Keratinocyte (primary cell): Measurements from ENCODE around the gene TCERG1.

Experiments
- EZH2 ChIP-seq: IDR thresholded peaks from one replicate; pipeline ENCODE4 v1.6.1; 2012; ENCODE audit warnings: inconsistent platforms, mild to moderate bottlenecking, low read length, moderate library complexity
- TF ChIP-seq, protein P1 (sequence below), 3 experiments: IDR thresholded peaks in 1 of 3; conservative IDR thresholded peaks in 1 of 3; optimal IDR thresholded peaks in 1 of 3; 2 replicates in 2 of 3; 3 replicates in 1 of 3; pipeline versions ENCODE3 to v1.5.1; 2011; ENCODE audit warnings: low read length in 3 of 3, mild to moderate bottlenecking in 3 of 3, moderate library complexity in 2 of 3, control low read depth in 1 of 3, inconsistent platforms in 1 of 3; ENCODE audit not compliant: insufficient read depth in 2 of 3; ENCODE audit errors: extremely low read depth in 1 of 3

DNA sequence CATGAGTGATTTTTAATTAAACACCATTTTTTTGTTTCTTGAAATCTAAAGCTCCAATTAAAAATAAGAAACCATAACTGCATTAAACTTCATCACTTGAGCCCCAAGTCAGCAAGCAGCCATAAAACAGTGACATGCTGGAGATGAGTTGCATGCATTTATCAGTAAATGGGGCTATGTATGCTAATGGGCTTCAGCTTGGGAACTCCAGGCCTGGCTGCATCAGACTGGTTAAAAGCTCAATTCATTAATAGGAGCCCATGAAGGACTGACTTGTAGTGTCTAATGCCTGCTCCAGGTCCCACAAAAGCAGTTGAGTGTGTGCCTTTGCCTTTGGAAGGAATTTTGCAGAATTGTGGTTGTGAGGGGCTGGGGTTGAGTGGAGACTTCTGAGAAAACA, 102.5 kb downstream of the TCERG1 start:
- TF ChIP-seq, protein P1, sequence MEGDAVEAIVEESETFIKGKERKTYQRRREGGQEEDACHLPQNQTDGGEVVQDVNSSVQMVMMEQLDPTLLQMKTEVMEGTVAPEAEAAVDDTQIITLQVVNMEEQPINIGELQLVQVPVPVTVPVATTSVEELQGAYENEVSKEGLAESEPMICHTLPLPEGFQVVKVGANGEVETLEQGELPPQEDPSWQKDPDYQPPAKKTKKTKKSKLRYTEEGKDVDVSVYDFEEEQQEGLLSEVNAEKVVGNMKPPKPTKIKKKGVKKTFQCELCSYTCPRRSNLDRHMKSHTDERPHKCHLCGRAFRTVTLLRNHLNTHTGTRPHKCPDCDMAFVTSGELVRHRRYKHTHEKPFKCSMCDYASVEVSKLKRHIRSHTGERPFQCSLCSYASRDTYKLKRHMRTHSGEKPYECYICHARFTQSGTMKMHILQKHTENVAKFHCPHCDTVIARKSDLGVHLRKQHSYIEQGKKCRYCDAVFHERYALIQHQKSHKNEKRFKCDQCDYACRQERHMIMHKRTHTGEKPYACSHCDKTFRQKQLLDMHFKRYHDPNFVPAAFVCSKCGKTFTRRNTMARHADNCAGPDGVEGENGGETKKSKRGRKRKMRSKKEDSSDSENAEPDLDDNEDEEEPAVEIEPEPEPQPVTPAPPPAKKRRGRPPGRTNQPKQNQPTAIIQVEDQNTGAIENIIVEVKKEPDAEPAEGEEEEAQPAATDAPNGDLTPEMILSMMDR (optimal IDR thresholded peaks at IDR 0.05 in 1 of 3, IDR thresholded peaks at IDR 0.05 in 1 of 3, conservative IDR thresholded peaks at IDR 0.05 in 1 of 3; ENCODE audit: extremely low read depth in 1 of 3, insufficient read depth in 2 of 3, low read length in 3 of 3) = no peak
- no peak for TF ChIP-seq EZH2
